ENCODE results near the gene FBLN2.

- no peak for TF ChIP-seq CTCF (IDR thresholded peaks at IDR 0.05)
- no peak for TF ChIP-seq POLR2A (IDR thresholded peaks at IDR 0.05)
- no peak for TF ChIP-seq POLR2AphosphoS5 (IDR thresholded peaks at IDR 0.05)
- TF ChIP-seq EP300 (IDR thresholded peaks at IDR 0.05): no peak
Measured at GRCh38 chr3:13538520-13539291, 10.2 kb upstream of the FBLN2 start.

Data from gastroesophageal sphincter (tissue), 3 donors.